Measurements from ENCODE around the gene WDR37.

WDR37 gene

DNA sequence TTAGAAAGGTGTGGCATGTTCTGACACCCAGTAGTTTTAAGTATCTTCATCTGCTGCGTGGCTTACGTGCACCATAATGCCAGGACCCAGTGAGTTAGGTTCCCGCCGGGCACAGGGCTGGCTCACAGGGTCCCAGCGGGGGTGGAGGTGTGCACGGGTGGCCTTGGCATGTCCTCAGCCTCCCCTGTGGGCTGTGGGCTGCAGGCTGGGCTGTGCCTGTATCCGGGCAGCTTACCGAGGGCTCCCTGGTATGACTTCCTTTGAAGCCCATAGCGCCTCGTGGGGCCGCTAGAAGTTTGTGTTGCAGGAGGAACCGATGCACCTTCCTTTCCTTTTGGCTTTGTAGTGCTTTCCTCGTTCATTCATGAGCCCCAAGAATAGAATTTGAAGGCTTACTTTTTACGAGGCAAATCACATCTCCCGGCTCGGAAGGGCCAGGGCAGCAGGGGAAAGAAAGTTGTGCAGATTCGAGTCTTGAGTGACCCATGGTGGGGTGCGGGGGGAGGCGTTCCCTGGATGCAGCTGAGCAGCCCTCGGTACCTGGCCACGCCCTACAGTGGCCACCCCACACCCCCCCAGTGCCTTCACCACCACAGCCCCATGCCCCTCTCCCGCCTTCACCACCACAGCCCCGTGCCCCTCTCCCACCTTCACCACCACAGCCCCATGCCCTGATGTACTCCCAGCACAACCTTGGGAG lies 113.2 kb downstream of the WDR37 start:
- H3K4me3 ChIP-seq (replicated peaks in 1 of 2; ENCODE audit: low read depth in 2 of 2, low read length in 2 of 2): no peak overlapping the region
- DNase-seq (ENCODE audit: low read depth in 2 of 2): no peak
- TF ChIP-seq, protein P1, sequence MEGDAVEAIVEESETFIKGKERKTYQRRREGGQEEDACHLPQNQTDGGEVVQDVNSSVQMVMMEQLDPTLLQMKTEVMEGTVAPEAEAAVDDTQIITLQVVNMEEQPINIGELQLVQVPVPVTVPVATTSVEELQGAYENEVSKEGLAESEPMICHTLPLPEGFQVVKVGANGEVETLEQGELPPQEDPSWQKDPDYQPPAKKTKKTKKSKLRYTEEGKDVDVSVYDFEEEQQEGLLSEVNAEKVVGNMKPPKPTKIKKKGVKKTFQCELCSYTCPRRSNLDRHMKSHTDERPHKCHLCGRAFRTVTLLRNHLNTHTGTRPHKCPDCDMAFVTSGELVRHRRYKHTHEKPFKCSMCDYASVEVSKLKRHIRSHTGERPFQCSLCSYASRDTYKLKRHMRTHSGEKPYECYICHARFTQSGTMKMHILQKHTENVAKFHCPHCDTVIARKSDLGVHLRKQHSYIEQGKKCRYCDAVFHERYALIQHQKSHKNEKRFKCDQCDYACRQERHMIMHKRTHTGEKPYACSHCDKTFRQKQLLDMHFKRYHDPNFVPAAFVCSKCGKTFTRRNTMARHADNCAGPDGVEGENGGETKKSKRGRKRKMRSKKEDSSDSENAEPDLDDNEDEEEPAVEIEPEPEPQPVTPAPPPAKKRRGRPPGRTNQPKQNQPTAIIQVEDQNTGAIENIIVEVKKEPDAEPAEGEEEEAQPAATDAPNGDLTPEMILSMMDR (IDR thresholded peaks at IDR 0.05; ENCODE audit: low read depth, low read length): no peak

DNA sequence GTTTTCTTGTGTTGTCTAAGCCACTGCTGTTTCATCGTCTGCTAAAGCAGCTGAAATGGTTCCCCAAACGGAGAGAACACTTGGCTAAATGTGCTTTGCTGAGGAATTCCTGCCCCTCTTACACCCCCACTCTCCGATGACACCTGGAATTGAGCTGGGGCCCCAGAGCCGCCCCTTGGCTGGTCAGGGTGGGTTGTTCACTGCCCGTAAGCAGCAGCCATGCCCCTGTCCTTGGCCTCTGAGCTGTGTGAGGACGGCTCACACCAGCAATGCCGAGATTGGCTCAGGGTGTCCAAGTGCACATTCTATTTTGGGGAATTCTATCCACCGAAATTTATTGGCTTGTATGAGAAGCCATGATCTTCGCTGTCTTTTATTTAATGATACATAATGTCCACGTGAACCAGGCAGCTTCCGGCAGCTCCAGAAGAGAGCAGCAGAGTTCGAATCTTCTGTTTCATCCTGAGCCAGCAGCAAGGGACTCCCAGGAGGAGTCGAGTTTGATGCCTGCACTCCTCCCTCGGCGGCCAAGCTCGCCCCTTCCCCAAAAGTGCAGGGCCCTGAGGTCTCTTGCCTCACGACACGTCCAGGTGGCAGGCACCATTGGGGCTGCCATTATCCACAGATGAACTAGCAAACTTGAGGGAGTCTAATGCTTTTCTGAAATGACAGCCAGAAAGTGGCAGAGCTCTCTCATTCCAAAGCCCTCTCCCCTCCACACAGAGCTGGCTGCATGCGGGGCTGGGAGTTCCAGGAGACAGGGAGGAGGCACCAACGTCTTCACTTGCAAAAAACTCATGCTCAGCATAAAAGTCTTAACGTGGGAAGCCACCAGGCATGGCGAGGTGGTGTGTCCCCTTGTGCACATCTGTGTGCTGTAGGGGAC lies 114.0 kb downstream of the WDR37 start:
- no peak for DNase-seq (ENCODE audit: low read depth in 2 of 2)
- TF ChIP-seq, protein P1 (IDR thresholded peaks at IDR 0.05; ENCODE audit: low read depth, low read length): no peak
- no peak overlapping the region for H3K4me3 ChIP-seq (replicated peaks in 1 of 2; ENCODE audit: low read depth in 2 of 2, low read length in 2 of 2)

DNA sequence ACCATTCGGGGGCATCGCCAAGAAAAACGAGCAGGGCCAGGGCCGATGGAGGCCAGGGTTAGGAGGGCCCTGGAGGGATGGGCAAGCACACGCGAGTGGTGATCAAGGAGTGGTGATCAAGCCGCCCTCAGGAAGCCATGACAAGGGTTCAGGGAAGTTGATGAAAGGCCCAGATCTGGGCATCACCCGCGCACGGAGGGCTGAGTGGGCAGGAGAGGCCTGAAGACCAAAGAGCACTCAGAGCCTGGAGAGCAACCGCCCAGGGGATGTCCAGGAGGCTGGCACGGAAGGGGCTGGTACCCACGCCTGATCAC lies 114.6 kb downstream of the WDR37 start:
- TF ChIP-seq, protein P1 (IDR thresholded peaks at IDR 0.05; ENCODE audit: low read depth, low read length): no peak
- no peak overlapping the region for H3K4me3 ChIP-seq (replicated peaks in 1 of 2; ENCODE audit: low read depth in 2 of 2, low read length in 2 of 2)
- no peak for DNase-seq (ENCODE audit: low read depth in 2 of 2)

DNA sequence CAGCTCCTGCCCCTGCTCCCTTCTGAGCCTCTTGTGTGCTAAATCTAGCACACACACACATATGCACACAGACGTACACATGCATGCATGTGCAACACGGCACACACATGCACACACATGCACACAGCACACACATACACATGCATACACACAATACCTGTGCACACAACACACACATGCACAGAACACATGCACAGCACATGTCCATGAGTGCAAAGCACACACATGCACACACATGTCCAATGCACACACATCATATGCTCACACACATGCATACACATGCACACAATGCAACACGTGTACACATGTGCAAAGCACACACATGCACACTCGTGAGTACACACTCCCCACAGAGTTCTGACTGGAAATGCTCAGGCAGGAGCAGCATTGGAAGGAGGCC lies 115.0 kb downstream of the WDR37 start:
- H3K4me3 ChIP-seq (replicated peaks in 1 of 2; ENCODE audit: low read depth in 2 of 2, low read length in 2 of 2): no peak overlapping the region
- DNase-seq (ENCODE audit: low read depth in 2 of 2): no peak
- TF ChIP-seq, protein P1 (IDR thresholded peaks at IDR 0.05; ENCODE audit: low read depth, low read length): no peak

DNA sequence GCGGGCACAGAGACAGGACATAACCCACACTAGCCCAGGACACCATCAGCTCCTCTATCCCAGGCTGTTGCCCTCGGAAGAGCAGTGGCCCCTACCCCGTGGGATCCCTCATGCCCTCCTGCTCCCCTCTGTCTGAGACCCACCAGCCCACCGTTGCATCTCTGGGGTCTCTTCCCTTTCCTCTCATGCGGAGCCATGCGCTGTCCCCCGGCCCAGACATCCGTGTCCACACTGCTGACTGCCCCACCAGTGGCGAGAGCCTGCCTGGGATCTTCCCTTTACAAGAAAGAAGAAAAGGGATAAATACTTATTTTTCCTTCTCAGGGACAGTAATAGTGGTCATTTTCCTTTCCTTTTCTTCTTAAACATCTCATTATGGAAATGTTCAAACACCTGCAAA lies 115.4 kb downstream of the WDR37 start:
- TF ChIP-seq, protein P1 (IDR thresholded peaks at IDR 0.05; ENCODE audit: low read depth, low read length): no peak
- H3K4me3 ChIP-seq (replicated peaks in 1 of 2; ENCODE audit: low read depth in 2 of 2, low read length in 2 of 2): no peak overlapping the region
- no peak for DNase-seq (ENCODE audit: low read depth in 2 of 2)

DNA sequence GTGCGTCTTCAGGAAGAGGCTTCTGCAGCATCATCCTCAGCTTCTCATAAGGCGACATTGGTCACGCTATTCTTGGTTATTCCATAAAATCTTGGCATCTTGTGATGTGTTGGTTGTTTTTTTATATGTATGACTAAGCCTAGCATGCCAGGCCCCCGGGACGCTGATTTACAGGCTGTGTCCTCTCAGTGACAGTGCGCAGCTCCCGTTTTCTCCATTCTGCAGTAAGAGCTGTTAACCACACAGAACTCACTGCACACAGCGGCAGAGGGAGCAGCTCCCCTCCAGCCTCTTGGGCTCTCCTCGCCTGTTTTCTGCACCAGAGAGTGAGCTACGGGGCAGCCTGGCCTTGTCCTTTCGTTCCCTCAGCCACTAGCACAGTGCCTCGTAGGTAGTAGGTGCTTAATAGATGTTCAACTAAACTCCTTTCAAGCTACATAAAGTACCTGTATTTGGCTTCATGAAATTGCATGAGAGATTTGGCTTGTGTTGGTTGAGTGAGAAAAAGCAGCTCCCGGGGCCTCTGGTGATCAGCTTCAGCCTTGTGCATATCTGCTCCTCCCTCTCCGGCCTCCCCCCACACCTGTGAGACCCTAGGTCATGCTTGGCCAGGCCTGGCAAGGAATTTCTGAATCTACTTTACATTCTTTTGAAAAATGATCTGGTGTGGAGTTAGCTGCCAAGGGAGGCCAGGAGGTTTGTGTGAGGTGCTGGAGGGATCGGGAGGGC lies 116.2 kb downstream of the WDR37 start:
- TF ChIP-seq, protein P1 (IDR thresholded peaks at IDR 0.05; ENCODE audit: low read depth, low read length): no peak
- no peak overlapping the region for H3K4me3 ChIP-seq (replicated peaks in 1 of 2; ENCODE audit: low read depth in 2 of 2, low read length in 2 of 2)
- no peak for DNase-seq (ENCODE audit: low read depth in 2 of 2)
